Astrocyte (in vitro differentiated cells and primary cell): ENCODE data around the gene ALOXE3.

Experiments used
- CTCF ChIP-seq: IDR thresholded peaks from 2 replicates; pipeline ENCODE4 v1.5.1; 2011; ENCODE audit warnings: low read depth, mild to moderate bottlenecking, inconsistent platforms, low read length, moderate library complexity; ENCODE audit not compliant: insufficient read depth
- EZH2 ChIP-seq: IDR thresholded peaks from 2 replicates; pipeline ENCODE4 v1.6.1; 2012; ENCODE audit warnings: mild to moderate bottlenecking, low read length, inconsistent platforms; ENCODE audit not compliant: insufficient read depth

DNA sequence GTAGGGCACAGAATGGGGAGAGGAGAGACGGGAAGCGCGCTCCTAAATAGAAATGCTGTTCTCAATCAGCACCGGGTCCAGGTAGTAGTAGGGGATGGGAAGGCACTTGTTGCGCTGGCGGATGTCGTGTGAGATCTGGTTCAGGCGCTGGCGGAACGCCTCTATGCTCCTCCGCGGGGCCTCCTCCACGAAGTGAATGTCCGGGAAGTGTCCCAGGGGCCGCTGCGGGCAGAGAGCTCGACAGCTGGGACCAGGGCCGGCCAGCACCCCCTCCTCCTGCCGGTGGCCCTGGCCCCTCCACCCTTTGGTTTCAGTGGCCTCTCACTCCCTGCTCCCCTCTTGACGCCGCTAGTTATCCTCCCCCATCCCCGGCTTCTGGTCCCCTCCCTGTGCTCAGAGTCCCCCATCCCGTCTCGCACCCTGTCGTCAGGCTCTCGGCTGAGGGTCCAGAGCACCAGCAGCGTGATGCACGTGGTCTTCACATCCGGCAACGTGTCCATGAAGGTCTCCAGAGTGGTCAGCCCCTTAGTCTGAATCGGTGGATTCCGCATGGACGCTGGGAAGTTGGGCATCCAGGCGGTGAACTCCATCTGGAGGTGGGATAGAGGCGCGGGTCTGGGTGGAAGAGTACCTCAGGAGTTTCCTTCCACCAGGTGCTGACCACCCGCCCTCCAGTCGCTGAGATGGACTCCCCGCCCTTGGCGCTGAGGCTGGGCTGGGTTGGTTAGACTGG is 45.4 kb downstream of the ALOXE3 start:
- no peak for TF ChIP-seq CTCF
- peak; percentile 37 for TF ChIP-seq EZH2
